ENCODE measurements around the gene ATP13A5.

ATP13A5 gene

GRCh38 chr3:193250492-193250891 is 128.1 kb downstream of the ATP13A5 start:
- no peak for DNase-seq

GRCh38 chr3:193248848-193249468 is 129.6 kb downstream of the ATP13A5 start:
- no peak for DNase-seq

GRCh38 chr3:193243571-193243970 is 135.0 kb downstream of the ATP13A5 start:
- DNase-seq: no peak

GRCh38 chr3:193241716-193242115 is 136.8 kb downstream of the ATP13A5 start:
- no peak for DNase-seq

- DNase-seq: peak in 1 of 2 donors; percentile 6
Observed at GRCh38 chr3:193240850-193241706, 137.5 kb downstream of the ATP13A5 start, which contains the start of gene PLAAT1. PLAAT1 (plus strand) TSS chr3:193241222; CDS start chr3:193255651, 14,429 bp downstream.

GRCh38 chr3:193240436-193240849 is 138.1 kb downstream of the ATP13A5 start:
- DNase-seq: no peak

GRCh38 chr3:193237030-193237429 is 141.5 kb downstream of the ATP13A5 start:
- DNase-seq: no peak

GRCh38 chr3:193236599-193236998 is 142.0 kb downstream of the ATP13A5 start:
- no peak for DNase-seq

GRCh38 chr3:193231201-193231600 is 147.4 kb downstream of the ATP13A5 start:
- DNase-seq: no peak

- no peak for DNase-seq
Observed at GRCh38 chr3:193230610-193231009, 147.9 kb downstream of the ATP13A5 start.

GRCh38 chr3:193229851-193230420 is 148.6 kb downstream of the ATP13A5 start:
- no peak for DNase-seq

GRCh38 chr3:193228206-193228605 is 150.3 kb downstream of the ATP13A5 start:
- DNase-seq: no peak

GRCh38 chr3:193225302-193226125 is 153.0 kb downstream of the ATP13A5 start:
- DNase-seq: no peak

All from stimulated activated CD4-positive, alpha-beta T cell treated with anti-CD3 and anti-CD28 coated beads, Interleukin-2, amount 100 ng/mL, for 48 hours (primary cell).